Hepatocyte (in vitro differentiated cells): ENCODE results near the gene IGF1. TPM values are rescaled to one million over a fixed set of nuclear protein-coding genes. Genes with fewer than 3 reads are reported as not detected.

Source experiments
- DNase-seq: peaks from one replicate; pipeline ENCODE4 v3.0.0-alpha.2; 2016; ENCODE audit warnings: low spot score
- H2AFZ ChIP-seq: fragments of 200-600 bp; sonication (generic); 2 replicates; pipeline ENCODE4 v1.6.0; 2016; ENCODE audit warnings: antibody characterized with exemption, mild to moderate bottlenecking
- H3K27ac ChIP-seq: fragments of 200-600 bp; sonication (generic); 2 replicates; pipeline ENCODE4 v1.5.1; 2016; ENCODE audit warnings: mild to moderate bottlenecking
- H3K27me3 ChIP-seq: fragments of 200-600 bp; sonication (generic); 2 replicates; pipeline ENCODE4 v1.6.1; 2016
- H3K36me3 ChIP-seq: fragments of 200-600 bp; sonication (generic); replicated peaks from 2 replicates; pipeline ENCODE4 v1.5.1; 2016; ENCODE audit warnings: low read depth; ENCODE audit not compliant: insufficient read depth
- H3K4me1 ChIP-seq: fragments of 200-600 bp; sonication (generic); 2 replicates; pipeline ENCODE4 v1.5.1; 2016; ENCODE audit warnings: mild to moderate bottlenecking, moderate library complexity; ENCODE audit not compliant: insufficient read depth
- H3K4me2 ChIP-seq: fragments of 200-600 bp; sonication (generic); 2 replicates; pipeline ENCODE4 v1.6.0; 2016
- H3K4me3 ChIP-seq: fragments of 200-600 bp; sonication (generic); 2 replicates; pipeline ENCODE4 v1.5.1; 2016; ENCODE audit warnings: mild to moderate bottlenecking
- H3K79me2 ChIP-seq: fragments of 200-600 bp; sonication (generic); 2 replicates; pipeline ENCODE4 v1.6.0; 2017; ENCODE audit warnings: mild to moderate bottlenecking
- H3K9me2 ChIP-seq: fragments of 200-600 bp; sonication (generic); replicated peaks from 2 replicates; pipeline ENCODE4 v1.6.0; 2017; ENCODE audit warnings: mild to moderate bottlenecking; ENCODE audit not compliant: insufficient read depth
- H3K9me3 ChIP-seq: fragments of 200-600 bp; sonication (generic); 2 replicates; pipeline ENCODE4 v1.5.1; 2016; ENCODE audit warnings: low read depth, mild to moderate bottlenecking
- H4K20me1 ChIP-seq: fragments of 200-600 bp; sonication (generic); 2 replicates; pipeline ENCODE4 v1.6.0; 2016; ENCODE audit warnings: mild to moderate bottlenecking; ENCODE audit not compliant: insufficient read depth, poor library complexity, severe bottlenecking
- CTCF ChIP-seq: fragments of 200-600 bp; sonication (generic); IDR thresholded peaks from 2 replicates; pipeline ENCODE4 v1.5.1; 2016; ENCODE audit warnings: antibody characterized with exemption, mild to moderate bottlenecking; ENCODE audit not compliant: poor library complexity
- EZH2 ChIP-seq: fragments of 200-600 bp; sonication (generic); IDR thresholded peaks from 2 replicates; pipeline ENCODE4 v1.6.1; 2016; ENCODE audit warnings: antibody characterized with exemption, mild to moderate bottlenecking, borderline replicate concordance
- EZH2phosphoT487 ChIP-seq: fragments of 200-600 bp; sonication (generic); IDR thresholded peaks from one replicate; pipeline ENCODE4 v1.6.1; 2018; ENCODE audit warnings: antibody characterized with exemption, mild to moderate bottlenecking, low read depth, moderate library complexity; ENCODE audit not compliant: unreplicated experiment, severe bottlenecking
- WGBS: methylation state at CpG from one replicate; pipeline ENCODE4 v1.1.6; 2016; ENCODE audit warnings: low lambda C conversion rate; ENCODE audit errors: missing lambda C conversion rate; 5-methylcytosine and 5-hydroxymethylcytosine counted together
- polyA plus RNA-seq: library from polyadenylated mRNA; unstranded; fragments of >200 nt; fragmentation: Nextera tagmentation; extraction: Ambion mirVana; gene quantifications from 2 replicates; pipeline ENCODE4 v1.2.1, GENCODE V29; 2016
- total RNA-seq: library from RNA; depleted of rRNA; stranded (reverse); fragments of >200 nt; gene quantifications from 2 replicates; pipeline ENCODE4 v1.2.3, GENCODE V29; 2014

The IGF1 gene
- total and polyA plus RNA-seq, 2 experiments from 2014 or later = 10.0 to 12.0 TPM

- Histone ChIP-seq H3K4me3 (no peak overlapping the region), H3K79me2 (no peaks in the 10 kb centered on the region), H3K9me3 (no peaks in the 10 kb centered on the region), H3K27ac (no peak overlapping the region), H2AFZ (peak overlapping the region; percentile 8), H3K27me3 (no peaks in the 10 kb centered on the region), H3K36me3 (no peaks in the 10 kb centered on the region), H3K9me2 (no peaks in the 10 kb centered on the region), H4K20me1 (no peaks in the 10 kb centered on the region), H3K4me2 (no peak overlapping the region), H3K4me1 (peaks cover 26% of the 10 kb centered on the region)
- DNase-seq = no peak
- 69% methylated on average over 3 of the region's 3 CpGs for WGBS
- TF ChIP-seq EZH2 (no peak), CTCF (no peak), EZH2phosphoT487 (no peak)
These were observed 3.7 kb upstream of the IGF1 start for GRCh38 chr12:102484017-102484416.

GRCh38 chr12:102483466-102483865 lies 3.1 kb upstream of the IGF1 start:
- no peak for DNase-seq
- Histone ChIP-seq H3K4me2 (no peak overlapping the region), H3K27ac (no peak overlapping the region), H3K9me2 (no peaks in the 10 kb centered on the region), H3K4me1 (peaks cover 31% of the 10 kb centered on the region), H3K9me3 (no peaks in the 10 kb centered on the region), H2AFZ (no peak overlapping the region), H3K27me3 (no peaks in the 10 kb centered on the region), H3K4me3 (no peak overlapping the region), H4K20me1 (no peaks in the 10 kb centered on the region), H3K79me2 (no peaks in the 10 kb centered on the region), H3K36me3 (no peaks in the 10 kb centered on the region)
- WGBS = 100% methylated on average over 2 of the region's 2 CpGs
- TF ChIP-seq CTCF = no peak
- TF ChIP-seq EZH2 = no peak
- no peak for TF ChIP-seq EZH2phosphoT487

GRCh38 chr12:102481705-102482425 lies 1.5 kb upstream of the IGF1 start:
- no peak overlapping the region for H2AFZ ChIP-seq
- TF ChIP-seq CTCF (no peak), EZH2phosphoT487 (no peak), EZH2 (no peak)
- H3K9me3 ChIP-seq = no peaks in the 10 kb centered on the region
- peak overlapping the region; percentile 12 for H3K27ac ChIP-seq
- H3K9me2 ChIP-seq = no peaks in the 10 kb centered on the region
- H4K20me1 ChIP-seq = no peaks in the 10 kb centered on the region
- H3K36me3 ChIP-seq = no peaks in the 10 kb centered on the region
- peaks cover 41% of the 10 kb centered on the region for H3K4me1 ChIP-seq
- H3K27me3 ChIP-seq = no peaks in the 10 kb centered on the region
- H3K4me3 ChIP-seq = no peak overlapping the region
- DNase-seq = no peak
- H3K4me2 ChIP-seq = no peak overlapping the region
- peaks cover under 1% of the 10 kb centered on the region for H3K79me2 ChIP-seq
